Astrocyte of the spinal cord (primary cell): ENCODE measurements around the gene PAX8.
A peak's percentile ranks its signal among the peaks of the same experiment; 100 is the strongest.

Experiments used
- DNase-seq: peaks from one replicate; pipeline ENCODE4 v3.0.0; 2011; ENCODE audit warnings: low read depth, low spot score
- H3K4me3 ChIP-seq: 2 replicates; pipeline ENCODE4 v1.5.1; 2011; ENCODE audit warnings: low read depth, mild to moderate bottlenecking, low read length, moderate library complexity
- CTCF ChIP-seq: IDR thresholded peaks from 2 replicates; pipeline ENCODE4 v1.5.1; 2012; ENCODE audit warnings: low read depth, mild to moderate bottlenecking, low read length, inconsistent platforms
- in situ Hi-C: cut with HindIII; loops from 2 replicates; pipeline ENCODE4 v1.10.0; 2017; ENCODE audit warnings: low sequenced_read_pairs

The PAX8 gene

GRCh38 chr2:113224647-113225236 lies 54.0 kb downstream of the PAX8 start:
- DNase-seq = no peak
- in situ Hi-C loops = no loop called here
- H3K4me3 ChIP-seq = no peak overlapping the region
- TF ChIP-seq CTCF = no peak

- TF ChIP-seq CTCF = no peak
- DNase-seq = no peak
- no peak overlapping the region for H3K4me3 ChIP-seq
- in situ Hi-C loops = no loop called here
Measured at GRCh38 chr2:113223813-113224212, 54.9 kb downstream of the PAX8 start.

GRCh38 chr2:113221846-113222245 lies 56.9 kb downstream of the PAX8 start:
- H3K4me3 ChIP-seq = no peak overlapping the region
- no peak for DNase-seq
- no peak for TF ChIP-seq CTCF
- in situ Hi-C loops = no loop called here

GRCh38 chr2:113220970-113221708 lies 57.6 kb downstream of the PAX8 start:
- TF ChIP-seq CTCF = no peak
- DNase-seq = no peak
- no peak overlapping the region for H3K4me3 ChIP-seq
- in situ Hi-C loops = no loop called here

- DNase-seq = peak; percentile 58
- TF ChIP-seq CTCF = no peak
- in situ Hi-C loops = no loop called here
Measured at GRCh38 chr2:113219889-113220641, 58.7 kb downstream of the PAX8 start.

GRCh38 chr2:113219525-113219888 lies 59.2 kb downstream of the PAX8 start:
- in situ Hi-C loops = no loop called here
- no peak overlapping the region for H3K4me3 ChIP-seq
- no peak for DNase-seq
- TF ChIP-seq CTCF = no peak

More at GRCh38 chr2:113219889-113220641, 58.7 kb downstream of the PAX8 start:
- no peak overlapping the region for H3K4me3 ChIP-seq
